ENCODE results near the gene SLC26A6. TPM values are rescaled to one million over a fixed set of nuclear protein-coding genes. Genes with fewer than 3 reads are reported as not detected.

The SLC26A6 gene
- total and polyA plus RNA-seq, 8 donors = 6.2 to 32.1 (median 10.6) TPM

DNA sequence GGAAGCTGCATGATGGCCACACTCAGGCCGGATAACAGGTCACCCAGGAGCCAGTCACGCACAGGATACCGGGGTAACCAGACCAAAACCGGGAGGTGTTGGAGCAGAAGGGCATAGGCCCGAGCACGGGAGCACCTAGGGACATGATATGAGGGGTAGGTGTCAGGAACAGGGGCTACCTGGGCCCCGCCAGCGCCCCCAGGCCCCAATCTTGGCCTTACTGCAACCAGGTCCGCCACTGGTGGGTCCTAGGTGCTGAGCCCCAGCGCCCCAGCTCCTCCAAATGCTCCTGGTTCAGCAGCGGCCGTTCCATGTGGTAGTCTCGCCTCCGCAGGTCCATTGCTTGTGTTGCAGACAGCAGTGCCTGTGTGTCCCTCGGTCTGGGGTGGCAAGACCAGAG lies 2.0 kb downstream of the SLC26A6 start:
- 93 to 95% methylated on average over 15 of the region's 15 CpGs for WGBS, 2 donors

DNA sequence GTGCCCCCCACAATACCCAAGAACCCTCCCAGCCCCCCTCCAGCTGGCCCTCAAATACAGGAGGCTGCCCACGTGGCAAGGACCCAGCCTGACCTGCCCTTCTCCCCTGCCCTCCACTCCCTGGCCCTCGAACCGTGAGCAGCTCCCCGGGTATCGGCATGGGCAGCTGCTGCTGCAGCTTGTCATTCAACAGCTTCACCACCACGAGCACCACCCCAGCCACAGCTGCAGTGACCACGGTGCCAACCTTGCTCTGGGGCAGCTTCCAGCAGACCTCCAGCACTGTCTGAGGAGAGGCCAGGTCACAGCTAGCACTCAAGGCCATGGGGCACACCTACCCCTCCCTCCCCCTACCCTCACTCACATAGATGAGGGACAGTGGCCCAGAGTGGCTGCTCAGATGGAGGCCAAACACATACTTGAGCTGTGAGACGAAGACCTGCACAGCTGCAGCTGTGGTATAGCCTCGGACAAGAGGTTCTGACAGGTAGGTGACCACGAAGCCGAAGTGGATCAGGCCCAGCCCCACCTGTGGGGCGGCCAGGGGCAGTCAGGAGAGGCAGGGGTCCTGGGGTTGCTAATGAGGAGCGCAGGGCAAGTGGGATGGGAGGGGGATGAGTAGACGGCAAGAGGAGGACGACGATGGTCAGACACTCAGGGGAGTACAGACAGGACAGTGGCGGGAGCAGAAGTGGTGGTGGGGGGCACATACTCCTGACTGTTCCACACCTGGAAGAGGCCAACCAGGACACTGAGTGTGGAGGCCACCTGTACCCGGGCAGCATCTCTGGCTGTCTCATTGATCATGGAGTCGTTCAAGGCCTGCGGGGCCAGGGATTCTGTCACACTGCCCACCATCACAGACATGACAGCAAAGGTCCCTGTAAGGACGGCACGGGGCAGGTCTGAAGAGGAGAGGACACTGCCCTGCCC lies 3.5 kb downstream of the SLC26A6 start:
- ATAC-seq (no peak), DNase-seq (peak in 1 of 6 donors; percentile 52), FAIRE-seq (no peak)
- Histone ChIP-seq H3K27me3 (no peaks in the 10 kb centered on the region), H3K27ac (no peak overlapping the region), H3K9me3 (no peaks in the 10 kb centered on the region), H3K4me1 (peaks cover 0 to 6% (median 0%) of the 10 kb centered on the region in 3 donors), H3K4me3 (no peak overlapping the region), H3K36me3 (peaks cover 0 to 4% (median 0%) of the 10 kb centered on the region in 3 donors)
- WGBS, 2 donors = 85 to 89% methylated on average over 22 of the region's 22 CpGs
- TF ChIP-seq, protein P1, sequence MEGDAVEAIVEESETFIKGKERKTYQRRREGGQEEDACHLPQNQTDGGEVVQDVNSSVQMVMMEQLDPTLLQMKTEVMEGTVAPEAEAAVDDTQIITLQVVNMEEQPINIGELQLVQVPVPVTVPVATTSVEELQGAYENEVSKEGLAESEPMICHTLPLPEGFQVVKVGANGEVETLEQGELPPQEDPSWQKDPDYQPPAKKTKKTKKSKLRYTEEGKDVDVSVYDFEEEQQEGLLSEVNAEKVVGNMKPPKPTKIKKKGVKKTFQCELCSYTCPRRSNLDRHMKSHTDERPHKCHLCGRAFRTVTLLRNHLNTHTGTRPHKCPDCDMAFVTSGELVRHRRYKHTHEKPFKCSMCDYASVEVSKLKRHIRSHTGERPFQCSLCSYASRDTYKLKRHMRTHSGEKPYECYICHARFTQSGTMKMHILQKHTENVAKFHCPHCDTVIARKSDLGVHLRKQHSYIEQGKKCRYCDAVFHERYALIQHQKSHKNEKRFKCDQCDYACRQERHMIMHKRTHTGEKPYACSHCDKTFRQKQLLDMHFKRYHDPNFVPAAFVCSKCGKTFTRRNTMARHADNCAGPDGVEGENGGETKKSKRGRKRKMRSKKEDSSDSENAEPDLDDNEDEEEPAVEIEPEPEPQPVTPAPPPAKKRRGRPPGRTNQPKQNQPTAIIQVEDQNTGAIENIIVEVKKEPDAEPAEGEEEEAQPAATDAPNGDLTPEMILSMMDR (IDR thresholded peaks at IDR 0.05) = no peak
- intact Hi-C loops (cut with DNase I) = no loop called here

More for the DNA sequence above, 2.0 kb downstream of the SLC26A6 start:
- intact Hi-C loops (cut with DNase I) = no loop called here
- FAIRE-seq = no peak
- TF ChIP-seq, protein P1 (IDR thresholded peaks at IDR 0.05) = no peak
- peaks cover 0 to 6% (median 0%) of the 10 kb centered on the region in 3 donors for H3K4me1 ChIP-seq
- DNase-seq = peak in 1 of 6 donors; percentile 65
- H3K27me3 ChIP-seq = no peaks in the 10 kb centered on the region
- no peaks in the 10 kb centered on the region for H3K36me3 ChIP-seq
- no peak for ATAC-seq
- no peaks in the 10 kb centered on the region for H3K9me3 ChIP-seq
- no peak overlapping the region for H3K27ac ChIP-seq
- no peak overlapping the region for H3K4me3 ChIP-seq

DNA sequence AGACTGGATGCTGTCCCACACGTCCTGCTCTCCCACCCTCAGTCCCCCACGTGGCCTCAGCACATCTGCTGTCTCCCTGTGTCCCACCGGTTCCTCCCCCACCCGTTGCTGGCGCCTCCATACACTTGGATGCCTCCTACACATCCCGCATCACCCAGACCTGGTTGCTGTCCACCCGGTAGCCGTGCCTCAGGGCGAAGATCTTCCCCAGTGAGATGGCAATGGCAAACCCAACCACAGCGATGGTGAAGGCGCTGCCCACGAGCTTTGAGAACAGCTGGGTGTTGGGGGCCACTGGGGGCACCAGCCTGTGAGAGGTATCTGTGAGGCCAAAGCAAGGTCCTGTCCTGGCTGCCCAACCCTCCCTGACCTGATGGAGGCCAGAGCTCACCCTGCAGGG lies 4.4 kb downstream of the SLC26A6 start:
- TF ChIP-seq, protein P1 (IDR thresholded peaks at IDR 0.05) = no peak
- intact Hi-C loops (cut with DNase I) = no loop called here
- peaks cover 0 to 4% (median 0%) of the 10 kb centered on the region in 3 donors for H3K36me3 ChIP-seq

DNA sequence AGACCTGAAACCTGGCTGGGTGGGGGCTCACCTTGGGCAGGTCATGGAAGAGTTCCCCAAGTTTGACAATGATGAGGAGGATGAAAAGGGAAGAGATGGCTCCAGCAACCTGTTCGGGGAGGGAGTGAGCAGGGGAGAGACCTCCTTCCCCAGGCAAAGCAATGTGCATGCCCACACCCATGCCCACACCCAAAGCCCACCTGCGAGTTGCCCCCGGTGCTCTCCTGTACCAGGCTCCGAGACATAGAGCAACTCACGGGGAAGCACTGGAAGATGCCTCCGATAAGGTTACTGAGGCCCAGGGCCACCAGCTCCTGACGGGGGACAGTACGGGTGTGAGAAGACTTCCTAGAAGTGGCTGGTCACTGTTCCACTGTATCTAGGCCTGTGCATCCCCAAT lies 4.9 kb downstream of the SLC26A6 start:
- WGBS, 2 donors = 93 to 95% methylated on average over 8 of the region's 8 CpGs
- Histone ChIP-seq H3K27ac (no peak overlapping the region), H3K9me3 (no peaks in the 10 kb centered on the region), H3K27me3 (no peaks in the 10 kb centered on the region), H3K4me3 (no peak overlapping the region), H3K4me1 (no peaks in the 10 kb centered on the region), H3K36me3 (peaks cover 0 to 4% (median 0%) of the 10 kb centered on the region in 3 donors)
- TF ChIP-seq, protein P1 (IDR thresholded peaks at IDR 0.05) = no peak
- DNase-seq (peak in 1 of 6 donors; percentile 33), FAIRE-seq (no peak), ATAC-seq (no peak)
- intact Hi-C loops (cut with DNase I) = no loop called here

More for the DNA sequence above, 4.4 kb downstream of the SLC26A6 start:
- ATAC-seq (no peak), FAIRE-seq (no peak), DNase-seq (peak in 1 of 6 donors; percentile 59)
- 89 to 92% methylated on average over 12 of the region's 12 CpGs for WGBS, 2 donors
- no peaks in the 10 kb centered on the region for H3K9me3 ChIP-seq
- no peak overlapping the region for H3K4me3 ChIP-seq
- no peaks in the 10 kb centered on the region for H3K27me3 ChIP-seq
- H3K27ac ChIP-seq = no peak overlapping the region
- no peaks in the 10 kb centered on the region for H3K4me1 ChIP-seq

DNA sequence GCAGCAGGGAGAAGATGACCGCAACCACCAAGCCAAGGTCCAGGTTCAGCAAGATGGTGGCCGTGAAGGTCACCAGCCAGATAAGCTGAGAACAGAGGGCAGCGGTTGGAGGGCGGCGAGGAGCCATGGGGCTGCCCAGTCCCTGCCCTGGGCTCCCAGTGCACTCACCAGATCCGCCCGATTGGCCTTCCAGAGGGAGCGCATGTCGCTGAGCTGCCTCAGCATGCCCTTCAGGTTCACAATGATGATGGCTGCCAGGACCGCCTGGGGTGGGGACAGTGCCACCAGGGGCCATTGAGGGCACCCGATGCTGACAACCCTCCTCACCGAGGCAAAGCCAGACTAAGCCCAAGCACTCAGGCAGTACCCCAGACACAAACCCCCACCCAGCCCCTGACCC lies 5.4 kb downstream of the SLC26A6 start:
- DNase-seq (no peak), ATAC-seq (no peak), FAIRE-seq (no peak)
- H3K4me1 ChIP-seq = no peaks in the 10 kb centered on the region
- H3K9me3 ChIP-seq = no peaks in the 10 kb centered on the region
- no peak overlapping the region for H3K4me3 ChIP-seq
- no peaks in the 10 kb centered on the region for H3K27me3 ChIP-seq
- no peak overlapping the region for H3K27ac ChIP-seq
- peaks cover 0 to 8% (median 0%) of the 10 kb centered on the region in 3 donors for H3K36me3 ChIP-seq
- intact Hi-C loops (cut with DNase I) = no loop called here
- whole genome bisulfite sequencing, 2 donors = 95 to 96% methylated on average over 12 of the region's 12 CpGs
- TF ChIP-seq, protein P1 (IDR thresholded peaks at IDR 0.05) = no peak
